Right lobe of liver (tissue), 6 donors: ENCODE data around the gene TRAPPC2B. TPM values are rescaled to one million over a fixed set of nuclear protein-coding genes. Genes with fewer than 3 reads are reported as not detected.

Experiments used
- ATAC-seq, 4 donors: fragments of 200-7000 bp; cut with Tn5 transposase; one replicate each; pipeline ENCODE4 v1.9.1; 2020; ENCODE audit warnings: mild to moderate bottlenecking in 4 of 4, moderate library complexity in 4 of 4
- DNase-seq, 3 donors: peaks; one replicate each; pipeline ENCODE4 v3.0.0-alpha.2; 2020
- H3K27ac ChIP-seq, 3 donors: fragments of 200-600 bp; one replicate each; pipeline ENCODE4 v1.8.0; 2022
- H3K27me3 ChIP-seq, 2 donors: fragments of 200-600 bp; one replicate each; pipeline ENCODE4 v1.8.0; 2022
- H3K36me3 ChIP-seq, 4 donors: fragments of 200-600 bp; sonication (generic) in 1 of 4; one replicate each; pipeline versions ENCODE4 v1.5.1 to v1.8.0; 2017 to 2022; ENCODE audit warnings: control low read depth in 1 of 4
- H3K4me1 ChIP-seq, 4 donors: fragments of 200-600 bp; sonication (generic) in 1 of 4; one replicate each; pipeline versions ENCODE4 v1.5.1 to v1.8.0; 2017 to 2022; ENCODE audit warnings: control low read depth in 1 of 4
- H3K4me3 ChIP-seq, 3 donors: fragments of 200-600 bp; one replicate each; pipeline ENCODE4 v1.8.0; 2022
- H3K9me3 ChIP-seq, 4 donors: fragments of 200-600 bp; sonication (generic) in 1 of 4; one replicate each; pipeline versions ENCODE4 v1.5.1 to v1.8.0; 2017 to 2022; ENCODE audit warnings: control low read depth in 1 of 4
- CTCF ChIP-seq, 4 donors: fragments of 200-600 bp in 3 of 4; fragments of 450-650 bp in 1 of 4; IDR thresholded peaks; one replicate each; pipeline versions ENCODE4 v1.5.1 to v1.8.0; 2016 to 2022; ENCODE audit warnings: antibody characterized with exemption in 4 of 4, mild to moderate bottlenecking in 2 of 4
- POLR2A ChIP-seq: fragments of 450-650 bp; IDR thresholded peaks from one replicate; pipeline ENCODE4 v1.6.1; 2017; ENCODE audit warnings: antibody characterized with exemption, mild to moderate bottlenecking
- WGBS: methylation state at CpG from one replicate; pipeline ENCODE4 v1.1.6; 2018; ENCODE audit warnings: low coverage, low lambda C conversion rate; ENCODE audit not compliant: insufficient coverage; ENCODE audit errors: missing lambda C conversion rate; 5-methylcytosine and 5-hydroxymethylcytosine counted together
- intact Hi-C, 2 donors: fragments of 100-400 bp; cut with DNase I; formaldehyde crosslinking; loops; one replicate each; pipeline versions ENCODE4 v1.11.2 to v1.14.1; 2022
- total RNA-seq, 6 experiments: library from RNA; depleted of rRNA in 2 of 6; stranded (reverse); fragments of >200 nt in 2 of 6; fragmentation: NEBNext Ultra II Directional in 3 of 6; extraction: Animal tissue kit (Norgen Biotek cat#: 25700) in 3 of 6; gene quantifications; one replicate each; pipeline versions ENCODE4 v1.1.0 to v1.2.4, GENCODE V29; 2016 to 2023
- donor health status: DM: no; HTN: yes; CAD: no.
- donor health status: DM: no; HTN: no; CAD: no.
- donor health status: DM: no; HTN: no; CAD: no.
- donor health status: DM: no; HTN: yes; CAD: no.
- donor health status: DM: no; HTN: yes; CAD: no.

The TRAPPC2B gene
- total RNA-seq, 6 experiments from 2014 or later = 1.1 to 10.8 (median 3.1) TPM

- 100% methylated on average over 3 of the region's 6 CpGs for WGBS
- Histone ChIP-seq H3K4me3 (no peak overlapping the region), H3K27me3 (no peaks in the 10 kb centered on the region), H3K36me3 (peaks cover 0 to 17% (median 0%) of the 10 kb centered on the region in 4 donors), H3K27ac (no peak overlapping the region), H3K4me1 (no peaks in the 10 kb centered on the region), H3K9me3 (peaks cover 0 to 17% (median 5%) of the 10 kb centered on the region in 4 donors)
- intact Hi-C loops = no loop called here
- ATAC-seq (no peak), DNase-seq (no peak)
- no peak for TF ChIP-seq CTCF (IDR thresholded peaks at IDR 0.05)
- TF ChIP-seq POLR2A = no peak
These were observed 12.8 kb downstream of the TRAPPC2B start for GRCh38 chr19:57376151-57376550.

- Histone ChIP-seq H3K27me3 (no peaks in the 10 kb centered on the region), H3K9me3 (peaks cover 0 to 17% (median 5%) of the 10 kb centered on the region in 4 donors), H3K27ac (no peak overlapping the region), H3K4me1 (no peaks in the 10 kb centered on the region), H3K4me3 (no peak overlapping the region), H3K36me3 (peaks cover 0 to 16% (median 0%) of the 10 kb centered on the region in 4 donors)
- intact Hi-C loops = no loop called here
- TF ChIP-seq POLR2A (no peak), CTCF (IDR thresholded peaks at IDR 0.05) (no peak)
- no peak for ATAC-seq
- DNase-seq = no peak
- 93% methylated on average over 3 of the region's 3 CpGs for WGBS
These were observed 14.3 kb downstream of the TRAPPC2B start for GRCh38 chr19:57377498-57378146.

- intact Hi-C loops = no loop called here
- no peak overlapping the region for H3K4me3 ChIP-seq
- no peaks in the 10 kb centered on the region for H3K4me1 ChIP-seq
- ATAC-seq (no peak), DNase-seq (no peak)
- H3K9me3 ChIP-seq = peaks cover 0 to 14% (median 4%) of the 10 kb centered on the region in 4 donors
- H3K27me3 ChIP-seq = no peaks in the 10 kb centered on the region
- peaks cover 0 to 10% (median 0%) of the 10 kb centered on the region in 4 donors for H3K36me3 ChIP-seq
- TF ChIP-seq POLR2A (no peak), CTCF (IDR thresholded peaks at IDR 0.05) (no peak)
- no peak overlapping the region for H3K27ac ChIP-seq
These were observed 17.6 kb downstream of the TRAPPC2B start for GRCh38 chr19:57380923-57381322.

GRCh38 chr19:57382806-57383488 lies 19.6 kb downstream of the TRAPPC2B start:
- no peak for DNase-seq
- TF ChIP-seq CTCF (IDR thresholded peaks at IDR 0.05) (no peak), POLR2A (no peak)
- Histone ChIP-seq H3K9me3 (peaks cover 0 to 14% (median 4%) of the 10 kb centered on the region in 4 donors), H3K4me1 (no peaks in the 10 kb centered on the region), H3K27ac (no peak overlapping the region), H3K27me3 (no peaks in the 10 kb centered on the region), H3K36me3 (peaks cover 0 to 1% (median 0%) of the 10 kb centered on the region in 4 donors), H3K4me3 (no peak overlapping the region)
- no peak for ATAC-seq
- intact Hi-C loops = no loop called here
- WGBS = 67% methylated on average over 7 of the region's 7 CpGs
